SKM-1 (cell line): ENCODE results near the gene ASIC2.

Experiments used
- DNase-seq: peaks from one replicate; lab custom pipeline; 2025; ENCODE audit not compliant: unreplicated experiment; lab: John Stamatoyannopoulos, UW

The ASIC2 gene

DNA sequence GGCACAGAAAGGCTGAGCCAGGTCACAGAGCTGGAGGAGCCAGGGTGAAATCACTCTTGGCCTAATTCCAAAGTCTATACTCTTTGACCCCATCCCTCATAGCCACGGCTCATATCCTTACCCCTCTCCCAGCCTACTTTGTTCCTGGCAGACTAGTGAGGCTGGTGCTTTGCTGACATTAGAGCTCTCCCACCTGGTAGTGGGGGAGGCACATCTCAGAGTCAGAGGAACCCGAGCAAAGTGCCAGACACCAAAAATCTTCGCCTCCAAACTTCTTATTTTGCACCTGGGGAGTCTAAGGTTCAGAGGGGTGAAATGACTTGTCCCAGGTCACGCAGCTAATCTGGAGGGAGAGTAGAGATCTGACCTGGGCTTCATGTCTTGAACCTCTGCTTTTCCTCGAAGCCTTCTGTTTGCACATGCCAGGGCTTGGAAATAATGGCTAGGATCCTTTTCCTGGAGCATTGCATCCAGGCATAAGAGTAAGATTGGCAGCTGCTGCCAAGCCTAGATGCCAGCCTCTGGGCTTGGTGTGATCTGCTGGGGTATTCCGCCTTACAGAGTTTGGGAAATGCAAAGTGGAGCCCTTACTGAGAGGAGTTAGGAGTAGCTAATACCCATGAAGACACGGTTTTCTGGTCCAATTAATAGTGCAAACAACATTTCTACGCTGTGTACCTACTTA lies 174.6 kb downstream of the ASIC2 start:
- DNase-seq: no peak

- DNase-seq: no peak
Observed at GRCh38 chr17:33116021-33116551, 177.0 kb downstream of the ASIC2 start.

DNA sequence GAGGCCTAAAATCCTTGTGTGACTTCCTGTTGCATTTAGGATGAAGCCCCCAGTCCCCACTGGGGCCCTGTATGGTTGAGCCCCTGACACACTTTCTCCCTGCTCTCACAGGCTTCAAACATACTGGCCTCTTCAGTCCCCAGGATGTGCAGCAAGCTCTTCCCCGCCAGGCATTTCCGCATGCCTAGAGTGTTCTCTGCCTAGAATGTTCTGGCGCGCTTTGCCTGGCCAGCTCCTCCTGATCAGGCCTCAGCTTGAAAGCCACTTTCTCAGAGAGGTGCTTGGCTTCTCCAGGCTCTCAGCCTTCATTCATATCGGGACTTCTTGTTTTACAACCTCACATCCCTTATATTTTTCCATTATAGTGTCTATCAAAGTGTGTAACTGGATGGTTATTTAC lies 177.7 kb downstream of the ASIC2 start:
- DNase-seq: no peak

GRCh38 chr17:33113991-33114370 lies 179.1 kb downstream of the ASIC2 start:
- DNase-seq: no peak

- no peak for DNase-seq
Observed at GRCh38 chr17:33113276-33113990, 179.7 kb downstream of the ASIC2 start.

- DNase-seq: no peak
Observed at GRCh38 chr17:33112763-33113162, 180.3 kb downstream of the ASIC2 start.

DNA sequence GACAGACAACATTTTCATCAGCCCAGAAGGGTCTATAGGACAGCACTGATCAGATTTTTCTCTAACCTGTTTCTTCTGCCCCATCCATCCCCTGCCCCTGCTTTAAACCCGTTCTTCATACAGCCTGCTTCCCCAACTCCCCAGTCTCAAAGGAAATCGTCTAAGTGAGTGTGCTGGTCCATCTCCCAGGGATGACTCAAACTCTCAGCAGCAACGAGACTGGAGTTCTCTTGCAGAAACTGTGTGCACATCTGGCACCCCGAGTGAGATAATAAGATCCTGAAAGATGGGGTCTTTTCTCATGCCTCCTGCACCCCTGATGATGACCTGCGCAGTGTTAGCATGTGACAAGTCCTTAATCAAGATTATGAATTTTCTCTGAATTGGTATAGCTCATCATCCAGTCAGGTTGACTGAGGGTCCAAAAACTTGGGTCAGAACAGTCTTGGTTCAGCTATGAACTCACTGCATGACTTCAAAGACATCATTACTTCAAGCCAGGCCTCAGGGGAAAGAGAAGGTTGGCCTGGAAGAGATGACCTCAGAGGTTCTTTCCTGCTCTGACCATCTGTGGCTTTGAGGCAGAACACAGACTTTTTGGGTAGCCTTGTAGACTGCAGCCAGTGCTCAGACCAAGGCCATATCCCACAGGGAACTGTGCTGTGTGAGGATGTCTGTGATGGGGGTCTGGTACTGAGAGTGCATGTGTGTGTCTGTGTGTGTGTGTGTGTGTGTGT lies 183.6 kb downstream of the ASIC2 start:
- DNase-seq: no peak

DNA sequence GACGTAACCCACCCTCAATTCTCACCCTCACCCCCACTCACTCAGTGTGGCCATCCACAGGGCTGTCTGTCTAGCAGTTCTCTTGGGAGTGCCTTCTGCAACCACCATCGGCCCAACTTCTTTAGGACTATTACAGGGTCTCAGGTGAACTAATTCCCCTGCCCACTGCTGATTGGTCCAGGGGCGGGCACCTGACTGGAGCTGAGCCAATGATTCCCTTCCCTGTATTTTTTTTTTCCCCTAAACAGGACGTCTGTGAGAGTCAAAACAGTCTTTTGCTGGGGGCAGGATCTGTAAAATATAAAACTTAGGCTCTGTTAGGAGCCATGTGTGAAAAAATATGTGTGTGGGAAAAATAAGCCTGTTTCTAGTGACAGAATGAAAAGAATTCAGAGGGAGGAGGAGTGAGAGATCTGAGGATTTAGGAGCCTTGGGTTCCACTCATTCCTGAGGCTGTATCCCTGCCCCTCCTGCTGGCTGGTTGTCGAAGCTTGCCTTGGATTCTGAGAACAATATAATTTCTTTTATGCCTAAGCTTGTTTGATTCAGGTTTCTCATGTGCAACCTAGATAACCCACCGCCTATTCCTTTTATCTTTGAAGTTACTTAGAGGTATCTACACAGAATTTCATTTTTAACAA lies 186.4 kb downstream of the ASIC2 start:
- DNase-seq: no peak

DNA sequence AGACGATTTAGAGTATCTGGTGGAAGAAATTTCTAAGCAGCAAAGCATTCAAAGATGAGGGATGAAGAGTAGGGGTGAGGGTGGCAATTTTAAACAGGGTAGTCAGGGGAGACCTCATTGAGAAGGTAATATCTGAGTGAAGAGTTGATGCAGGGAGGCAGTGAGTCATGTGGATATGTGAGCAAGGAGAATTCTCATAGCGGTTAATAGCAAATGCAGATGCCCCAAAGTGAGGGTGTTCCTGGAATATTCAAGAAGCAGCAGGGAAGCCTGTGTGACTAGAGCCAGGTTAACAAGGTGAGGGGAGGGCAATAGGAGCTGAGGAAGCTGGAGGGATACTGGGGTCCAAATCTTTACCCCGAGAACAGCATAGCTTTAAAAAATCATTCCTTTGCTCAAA lies 187.2 kb downstream of the ASIC2 start:
- DNase-seq: no peak

GRCh38 chr17:33099906-33100305 lies 193.2 kb downstream of the ASIC2 start:
- no peak for DNase-seq

DNA sequence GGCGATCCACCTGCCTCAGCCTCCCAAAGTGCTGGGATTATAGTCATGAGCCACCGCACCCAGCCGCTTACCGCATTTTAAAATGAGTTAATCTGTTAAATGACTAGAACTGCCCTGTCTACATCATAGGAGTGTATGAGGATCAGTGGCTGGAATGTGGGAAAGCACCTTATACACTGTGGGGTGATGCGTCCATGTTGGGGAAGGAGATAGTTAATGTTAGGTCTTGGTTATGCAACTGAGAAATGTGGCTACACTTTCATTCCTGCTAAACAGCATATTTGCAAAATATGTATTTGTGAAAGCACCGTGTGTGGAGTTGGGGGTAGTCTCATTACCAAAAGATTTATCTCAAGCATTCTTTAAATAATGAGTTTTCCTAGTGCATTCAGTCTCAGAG lies 193.8 kb downstream of the ASIC2 start:
- no peak for DNase-seq

DNA sequence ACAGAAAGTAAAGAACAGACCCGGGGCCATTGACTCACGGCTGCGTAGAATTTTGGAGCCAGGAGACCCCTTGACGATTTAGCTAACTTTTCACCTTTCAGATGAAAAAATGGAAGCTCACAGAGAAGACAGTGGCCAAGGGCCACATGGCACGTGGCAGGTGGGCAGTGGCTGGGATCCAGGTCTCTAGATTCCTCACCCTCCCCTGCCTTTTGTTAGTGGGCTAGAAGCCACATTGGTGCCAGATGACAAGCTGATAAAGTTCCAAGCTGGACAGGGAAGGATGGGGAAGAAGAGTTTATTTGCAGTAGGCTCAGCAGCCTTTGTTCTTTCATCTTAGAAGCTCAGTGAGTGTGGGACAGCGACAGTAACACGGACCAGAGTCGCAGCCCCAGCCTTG lies 195.7 kb downstream of the ASIC2 start:
- DNase-seq: no peak

DNA sequence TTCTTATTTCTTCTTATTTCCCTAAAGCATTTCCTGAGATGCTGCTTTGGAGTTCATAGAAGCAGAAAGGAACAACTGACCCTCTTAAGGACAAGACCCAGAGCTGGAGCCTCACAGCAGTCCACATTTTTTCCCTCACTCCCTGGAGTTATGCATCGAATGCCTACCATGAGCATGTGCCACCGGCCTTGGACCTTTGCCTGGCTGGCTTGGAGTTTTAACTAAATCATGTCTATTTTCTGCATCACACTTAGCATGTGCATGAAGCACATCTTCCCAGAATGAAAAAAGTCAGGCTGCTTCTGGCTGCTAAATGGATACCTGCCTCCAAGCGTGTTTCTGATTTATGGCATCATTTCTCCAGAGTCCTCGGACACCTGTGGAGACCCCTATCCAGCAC lies 196.9 kb downstream of the ASIC2 start:
- DNase-seq: no peak

DNA sequence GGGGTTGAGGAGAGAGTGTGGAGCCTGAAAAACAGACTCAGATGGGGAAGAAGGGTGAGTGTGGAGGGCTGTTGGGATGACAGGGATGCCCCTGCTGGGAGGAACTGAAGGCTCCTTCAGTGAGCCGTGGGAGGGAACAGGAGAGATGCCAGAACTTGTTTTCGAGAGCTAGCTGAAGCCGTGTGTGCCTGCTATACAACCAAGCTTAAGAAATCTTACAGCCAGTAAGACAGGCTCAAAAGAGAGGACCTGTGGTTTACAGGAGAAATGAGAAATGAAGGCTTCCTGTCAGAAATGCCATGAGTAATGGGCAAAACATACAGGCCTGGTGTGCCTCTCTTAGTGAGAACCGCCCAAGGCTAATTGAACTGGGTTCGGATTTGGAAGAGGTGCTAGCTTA lies 201.8 kb downstream of the ASIC2 start:
- DNase-seq: no peak

DNA sequence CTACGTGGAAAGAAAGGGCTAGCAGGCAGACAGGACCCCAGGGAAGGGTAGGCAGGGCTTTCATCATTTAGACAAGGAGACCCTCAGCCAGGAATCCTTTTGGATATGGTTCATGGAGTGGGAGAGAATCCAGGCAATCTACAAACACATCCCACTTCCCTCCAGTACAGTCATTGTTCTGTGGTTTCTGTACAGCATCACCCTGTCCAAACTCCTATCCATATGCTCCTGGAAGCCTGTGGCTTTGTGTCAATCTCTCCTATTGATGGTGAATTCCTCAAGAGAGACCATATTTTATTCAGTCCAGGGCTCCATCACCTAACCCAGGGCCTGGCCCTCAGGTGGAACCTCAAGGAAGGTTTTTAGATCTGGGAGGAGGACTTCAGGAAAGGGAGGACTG lies 202.3 kb downstream of the ASIC2 start:
- DNase-seq: no peak

- DNase-seq: no peak
Observed at GRCh38 chr17:33086878-33087277, 206.2 kb downstream of the ASIC2 start.

GRCh38 chr17:33086041-33086440 lies 207.1 kb downstream of the ASIC2 start:
- no peak for DNase-seq

DNA sequence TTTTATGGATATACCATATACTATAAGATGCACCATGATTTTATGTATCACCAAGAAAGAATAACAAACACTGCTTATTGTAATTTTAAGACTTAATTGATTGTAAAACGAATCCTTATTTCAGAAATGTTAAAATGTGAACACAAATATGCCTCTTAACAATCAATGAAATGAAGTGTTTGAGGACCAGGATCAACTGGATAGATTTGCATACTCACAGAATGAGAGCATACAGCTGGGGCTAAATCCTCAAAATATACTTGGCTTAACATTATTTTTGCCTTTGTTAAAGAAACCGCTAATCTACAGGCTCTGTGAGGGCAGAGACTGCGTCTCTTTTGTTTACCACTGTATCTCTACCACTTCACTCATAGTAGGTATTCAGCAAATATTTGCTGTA lies 207.8 kb downstream of the ASIC2 start:
- DNase-seq: no peak

GRCh38 chr17:33084755-33085154 lies 208.3 kb downstream of the ASIC2 start:
- DNase-seq: no peak

GRCh38 chr17:33082529-33083173 lies 210.4 kb downstream of the ASIC2 start:
- DNase-seq: no peak

GRCh38 chr17:33080091-33080490 lies 213.0 kb downstream of the ASIC2 start:
- no peak for DNase-seq
